GM12892 (cell line): ENCODE measurements around the gene MGAT4B.

Experiments
- POLR2A ChIP-seq: IDR thresholded peaks from 2 replicates; pipeline ENCODE4 v1.6.1; 2011; ENCODE audit warnings: low read depth, low read length, control low read depth
- POLR2AphosphoS5 ChIP-seq: IDR thresholded peaks from 2 replicates; pipeline ENCODE4 v1.6.1; 2011; ENCODE audit warnings: low read depth, low read length, control low read depth
- TAF1 ChIP-seq: IDR thresholded peaks from 2 replicates; pipeline ENCODE4 v1.6.1; 2011; ENCODE audit warnings: low read depth, mild to moderate bottlenecking, control low read depth, low read length, borderline replicate concordance

- TF ChIP-seq POLR2A = no peak
- TF ChIP-seq POLR2AphosphoS5 = no peak
- no peak for TF ChIP-seq TAF1
Observed at GRCh38 chr5:179852993-179853547, 46.4 kb upstream of the MGAT4B start.
